ENCODE results near the gene GRK4.
"Not testable (repeated sequence)": the region's sequence is repeated elsewhere in the genome, so short reads cannot be mapped to it uniquely, and the experiment has no call there.

The GRK4 gene

DNA sequence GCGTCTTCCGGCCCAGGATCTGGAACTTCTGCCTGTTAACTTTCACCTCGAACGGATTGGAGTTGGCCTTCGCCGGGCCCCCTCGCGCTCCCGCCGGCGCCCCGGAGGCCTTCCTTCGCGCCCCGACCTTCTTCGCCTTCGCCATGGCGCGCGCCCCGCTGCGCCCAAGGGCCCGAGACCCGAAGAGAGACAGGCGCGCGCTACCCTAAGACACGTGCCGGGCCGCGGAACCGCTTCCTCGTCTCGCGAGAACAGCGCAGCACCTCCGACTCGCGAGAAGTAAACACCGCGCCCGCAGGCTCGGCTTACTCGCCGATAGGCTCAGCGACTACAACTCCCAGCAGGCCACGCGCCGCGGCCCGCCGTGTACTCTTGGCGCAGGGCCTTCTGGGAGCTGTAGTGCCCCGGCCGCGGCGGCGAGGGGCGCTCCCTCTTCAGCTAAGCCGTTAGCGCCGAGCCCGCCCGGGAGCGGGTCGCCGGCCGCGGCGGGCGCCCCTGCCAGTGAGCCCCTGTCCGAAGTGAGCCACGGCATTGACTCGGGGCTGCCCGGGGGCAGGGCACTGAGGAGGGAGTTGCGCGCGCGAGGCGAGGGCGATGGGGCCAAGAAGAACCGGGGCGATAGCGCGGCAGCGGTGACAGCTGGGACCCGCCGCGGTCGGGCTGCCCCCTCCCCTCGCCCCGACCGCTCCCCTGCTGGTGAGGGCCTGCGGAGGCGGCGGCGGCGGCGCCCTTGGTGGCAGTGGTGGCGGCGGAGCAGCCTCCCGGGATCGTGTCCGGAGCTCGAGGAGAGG, at the start of gene GRK4, which contains the start of gene NOP14:
TSS of gene GRK4 (plus strand) at position 397 of the 791 bp plus-strand sequence. CDS start 500 bp downstream, outside the sequence.
TSS of gene NOP14 (minus strand) at position 232 of the 791 bp plus-strand sequence. CDS start at position 145, 87 bp downstream.
- in situ Hi-C loops (cut with MboI; ENCODE audit: low sequenced_read_pairs) = no loop called here

GRCh38 chr4:2914256-2915126, 48.9 kb upstream of the GRK4 start:
- in situ Hi-C loops (cut with MboI; ENCODE audit: low sequenced_read_pairs) = no loop called here

DNA sequence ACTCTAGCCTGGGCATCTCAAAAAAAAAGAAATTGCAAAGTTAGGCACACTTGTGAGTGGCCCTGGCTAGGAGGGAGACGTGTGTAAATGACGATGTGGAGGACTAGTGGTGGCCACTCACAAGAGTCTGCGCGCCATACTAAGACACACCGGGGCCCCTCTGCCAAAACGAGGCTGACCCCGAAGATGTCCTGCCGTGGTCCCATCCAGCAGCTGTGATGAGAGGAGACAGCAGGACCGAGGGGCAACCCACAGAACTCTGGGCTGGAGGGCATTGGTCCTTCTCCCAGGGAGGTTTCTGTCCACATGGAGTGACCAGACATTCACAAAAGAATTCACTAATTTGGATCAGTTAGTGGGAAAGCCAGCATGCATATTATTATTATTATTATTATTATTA, 47.6 kb upstream of the GRK4 start:
- in situ Hi-C loops (cut with MboI; ENCODE audit: low sequenced_read_pairs) = no loop called here

- in situ Hi-C loops (cut with MboI; ENCODE audit: low sequenced_read_pairs) = not testable (repeated sequence)
These were observed 46.7 kb upstream of the GRK4 start for GRCh38 chr4:2916696-2917095.

GRCh38 chr4:2918300-2918699, 45.1 kb upstream of the GRK4 start:
- in situ Hi-C loops (cut with MboI; ENCODE audit: low sequenced_read_pairs) = not testable (repeated sequence)

- in situ Hi-C loops (cut with MboI; ENCODE audit: low sequenced_read_pairs) = not testable (repeated sequence)
These were observed 44.7 kb upstream of the GRK4 start for GRCh38 chr4:2918714-2919113.

GRCh38 chr4:2922453-2923101, 40.8 kb upstream of the GRK4 start:
- in situ Hi-C loops (cut with MboI; ENCODE audit: low sequenced_read_pairs) = not testable (repeated sequence)

GRCh38 chr4:2923141-2923551, 40.2 kb upstream of the GRK4 start:
- in situ Hi-C loops (cut with MboI; ENCODE audit: low sequenced_read_pairs) = no loop called here

DNA sequence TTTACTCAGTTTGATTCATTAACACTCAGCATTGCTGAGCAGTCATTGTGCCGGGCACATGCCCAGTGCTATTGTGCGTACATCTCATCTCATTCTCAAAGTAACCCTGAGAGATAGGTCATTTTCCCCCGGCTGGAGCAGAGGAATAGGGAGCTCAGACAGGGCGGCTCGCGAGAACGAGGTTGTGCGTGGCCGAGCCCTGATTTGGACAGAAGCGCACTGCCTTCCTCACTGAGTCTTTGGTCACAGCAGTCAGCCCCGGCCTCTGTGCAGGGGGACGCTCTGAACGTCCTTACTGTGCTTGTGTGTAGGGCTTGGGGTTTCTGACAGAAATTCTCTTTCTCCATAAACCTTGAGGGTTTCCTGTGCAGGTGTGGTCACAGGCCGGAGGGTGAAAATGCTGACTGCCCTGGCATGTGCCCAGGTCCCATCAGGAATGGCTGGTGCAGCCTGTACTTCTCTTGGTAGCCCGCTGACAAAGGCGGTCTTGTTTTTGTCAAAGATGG, 39.6 kb upstream of the GRK4 start:
- in situ Hi-C loops (cut with MboI; ENCODE audit: low sequenced_read_pairs) = no loop called here

- in situ Hi-C loops (cut with MboI; ENCODE audit: low sequenced_read_pairs) = no loop called here
These were observed 39.1 kb upstream of the GRK4 start for GRCh38 chr4:2924286-2924685.

GRCh38 chr4:2924765-2925301, 38.5 kb upstream of the GRK4 start:
- in situ Hi-C loops (cut with MboI; ENCODE audit: low sequenced_read_pairs) = no loop called here

GRCh38 chr4:2925496-2925895, 37.9 kb upstream of the GRK4 start:
- in situ Hi-C loops (cut with MboI; ENCODE audit: low sequenced_read_pairs) = no loop called here

DNA sequence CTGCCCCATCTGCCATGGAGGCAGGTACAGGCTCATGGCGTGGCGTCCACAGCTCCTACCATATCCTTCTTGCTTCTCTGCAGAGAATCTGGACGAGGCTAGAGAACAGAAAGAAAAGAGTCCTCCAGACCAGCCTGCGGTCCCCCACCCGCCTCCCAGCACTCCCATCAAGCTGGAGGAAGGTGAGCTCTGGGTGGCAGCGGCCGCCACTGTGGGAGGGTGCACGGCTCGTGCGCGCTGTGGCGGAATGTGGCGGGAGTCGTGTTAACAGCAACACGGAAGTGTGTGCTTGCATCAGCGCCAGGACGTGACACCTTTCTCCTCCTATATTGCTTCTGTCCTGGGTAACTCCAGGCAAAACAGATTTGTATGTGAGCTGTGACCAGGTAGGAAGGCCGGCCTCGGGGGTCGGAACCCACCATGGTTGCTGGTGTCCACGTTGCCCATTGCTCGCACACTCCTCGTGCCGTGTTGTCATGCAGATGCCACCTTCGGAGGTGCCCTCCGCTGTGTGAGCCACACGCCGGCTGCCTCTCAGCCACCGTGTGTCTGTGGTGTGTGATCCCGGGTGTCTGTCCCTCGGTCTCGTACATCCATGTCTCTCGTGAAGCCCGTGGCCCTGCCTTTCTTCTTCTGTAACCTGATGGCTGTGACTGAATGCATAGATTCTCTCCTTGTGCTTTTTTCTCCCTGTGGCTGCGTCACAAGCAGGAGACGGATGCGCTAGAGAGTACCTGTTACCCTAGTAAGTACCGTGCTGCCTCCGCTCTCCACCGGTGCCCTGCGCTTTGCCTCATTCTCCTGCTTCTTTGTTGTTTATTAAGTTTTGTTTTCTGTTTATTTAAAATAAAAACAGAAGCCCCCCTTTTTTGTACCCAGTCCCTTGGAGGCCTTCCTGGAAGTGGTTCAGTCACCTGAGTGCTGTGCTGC, 37.2 kb upstream of the GRK4 start:
- in situ Hi-C loops (cut with MboI; ENCODE audit: low sequenced_read_pairs) = no loop called here

DNA sequence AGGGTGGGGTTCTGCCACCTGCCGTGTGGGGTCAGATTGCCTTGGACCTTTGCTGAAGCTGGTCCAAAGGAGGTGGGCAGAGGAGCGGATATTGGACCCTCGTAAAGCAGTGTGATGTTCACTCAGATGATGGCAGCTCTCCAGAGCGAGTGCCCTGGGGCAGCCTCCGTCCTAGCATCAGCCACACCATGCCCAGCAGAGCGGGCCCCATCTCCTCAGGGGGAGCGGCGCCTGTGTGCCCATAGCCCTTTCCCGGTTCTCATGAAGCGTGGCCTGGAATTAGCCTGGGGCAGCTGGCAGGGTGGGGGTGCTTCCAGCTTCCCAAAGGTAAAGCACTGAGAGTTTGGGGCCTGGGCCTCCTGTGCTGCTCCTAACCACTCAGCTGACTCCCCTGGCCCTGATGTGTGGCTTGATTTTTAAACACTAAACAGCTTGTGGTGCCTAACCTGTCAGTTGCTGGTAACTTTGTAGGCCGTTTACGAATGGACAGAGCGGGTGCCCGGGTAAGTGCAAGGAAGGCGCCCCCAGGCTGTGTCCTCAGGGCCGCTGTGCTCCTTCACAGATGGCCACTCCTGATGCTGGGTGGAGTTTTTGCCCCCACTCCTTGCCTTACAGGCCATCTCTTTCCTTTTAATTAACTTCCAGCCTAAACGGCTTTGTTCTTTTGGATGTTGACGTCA, 36.2 kb upstream of the GRK4 start:
- in situ Hi-C loops (cut with MboI; ENCODE audit: low sequenced_read_pairs) = no loop called here

GRCh38 chr4:2927696-2928075, 35.7 kb upstream of the GRK4 start:
- in situ Hi-C loops (cut with MboI; ENCODE audit: low sequenced_read_pairs) = no loop called here

- in situ Hi-C loops (cut with MboI; ENCODE audit: low sequenced_read_pairs) = no loop called here
These were observed 34.9 kb upstream of the GRK4 start for GRCh38 chr4:2928242-2929176.

DNA sequence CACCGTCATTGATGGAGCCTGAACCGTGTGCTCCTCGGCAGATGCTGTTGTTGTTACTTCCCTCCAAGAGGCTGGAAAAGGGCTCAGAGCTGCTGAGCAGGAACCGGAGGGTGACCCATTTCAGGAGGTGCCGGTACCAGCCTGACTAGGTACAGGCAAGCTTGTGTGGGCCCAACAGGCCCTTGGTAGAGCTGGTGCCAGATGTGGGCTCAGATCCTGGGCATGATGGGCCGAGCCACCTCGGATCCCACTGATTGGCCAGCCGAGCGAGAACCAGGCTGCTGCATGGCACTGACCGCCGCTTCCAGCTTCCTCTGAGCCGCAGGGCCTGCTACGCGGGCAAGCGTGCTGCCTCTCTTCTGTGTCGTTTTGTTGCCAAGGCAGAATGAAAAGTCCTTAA, 33.9 kb upstream of the GRK4 start:
- in situ Hi-C loops (cut with MboI; ENCODE audit: low sequenced_read_pairs) = no loop called here

DNA sequence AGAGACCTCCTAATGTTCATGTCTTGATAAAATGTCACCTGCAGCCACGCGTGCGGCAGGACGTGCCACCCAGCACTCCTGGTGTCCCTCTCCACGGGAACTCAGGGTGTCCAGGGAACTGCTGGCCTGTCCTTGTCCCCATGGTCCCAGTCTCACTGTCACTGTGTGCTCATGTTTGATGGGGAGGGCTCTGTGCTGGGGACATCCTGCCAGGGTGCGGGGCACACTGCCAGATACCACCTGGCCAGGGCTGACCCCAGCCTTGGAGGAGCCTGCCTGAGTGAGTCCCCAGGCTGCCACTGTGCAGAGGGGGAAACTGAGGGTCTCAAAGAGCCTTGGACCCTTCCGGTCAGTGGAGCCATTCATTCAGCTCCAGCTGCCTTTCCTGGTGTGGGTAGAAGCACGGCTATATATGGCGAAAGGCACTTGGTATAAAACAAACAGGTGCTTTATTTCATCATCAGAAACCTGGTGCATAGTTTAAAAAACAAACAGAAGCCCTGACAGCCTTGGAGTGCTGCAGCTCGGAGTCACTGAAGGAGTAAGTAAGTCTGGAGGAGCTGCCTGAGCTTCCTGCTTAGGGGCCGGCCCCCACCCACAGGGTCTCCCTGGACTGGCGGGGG, 33.1 kb upstream of the GRK4 start:
- in situ Hi-C loops (cut with MboI; ENCODE audit: low sequenced_read_pairs) = no loop called here

All from hTERT RPE-1 (cell line).